ENCODE measurements around the gene DNAH9. TPM values are rescaled to one million over a fixed set of nuclear protein-coding genes. Genes with fewer than 3 reads are reported as not detected.

The DNAH9 gene
- polyA plus RNA-seq, 1 donor from 2014 or later, result 2.0 TPM

GRCh38 chr17:11986179-11986941, 388.1 kb downstream of the DNAH9 start:
- H3K4me2 ChIP-seq (ENCODE audit: low read length), result no peak overlapping the region

GRCh38 chr17:11986942-11987329, 388.7 kb downstream of the DNAH9 start:
- H2AFZ ChIP-seq (ENCODE audit: low read depth, low read length), result no peak overlapping the region
- H3F3A ChIP-seq (ENCODE audit: insufficient read depth, low read length, poor library complexity, severe bottlenecking), result no peaks in the 10 kb centered on the region
- H3K27me3 ChIP-seq (ENCODE audit: insufficient read depth, low read depth, low read length), result no peaks in the 10 kb centered on the region
- no peaks in the 10 kb centered on the region for H3K79me2 ChIP-seq (replicated peaks; ENCODE audit: insufficient read depth, low read length)
- no peaks in the 10 kb centered on the region for H3K36me3 ChIP-seq (ENCODE audit: insufficient read depth, low read length)
- H3K27ac ChIP-seq (ENCODE audit: low read length), result no peak overlapping the region
- TF ChIP-seq CTCF (IDR thresholded peaks at IDR 0.05; ENCODE audit: poor library complexity, severe bottlenecking) (peak; percentile 81), SMC3 (conservative IDR thresholded peaks at IDR 0.05; ENCODE audit: poor library complexity) (peak; percentile 87), EZH2 (IDR thresholded peaks at IDR 0.05; ENCODE audit: borderline replicate concordance, insufficient read depth, low read length, poor library complexity, severe bottlenecking) (no peak), EP300 (conservative IDR thresholded peaks at IDR 0.05; ENCODE audit: poor library complexity, severe bottlenecking) (no peak), MXI1 (conservative IDR thresholded peaks at IDR 0.05; ENCODE audit: poor library complexity, severe bottlenecking) (no peak), REST (IDR thresholded peaks at IDR 0.05; ENCODE audit: borderline replicate concordance) (no peak), POLR2AphosphoS5 (IDR thresholded peaks at IDR 0.05) (no peak), TAF1 (IDR thresholded peaks at IDR 0.05; ENCODE audit: low read depth) (no peak), RAD21 (conservative IDR thresholded peaks at IDR 0.05) (peak; percentile 86)
- no peak overlapping the region for H3K4me3 ChIP-seq (ENCODE audit: low read length)
- no peaks in the 10 kb centered on the region for H3K9me3 ChIP-seq (ENCODE audit: low read length)
- H3K9me2 ChIP-seq (ENCODE audit: insufficient read depth, low read length), result no peaks in the 10 kb centered on the region
- H3K9ac ChIP-seq (ENCODE audit: low read length), result no peak overlapping the region
- no peaks in the 10 kb centered on the region for H4K20me1 ChIP-seq (ENCODE audit: insufficient read depth)
- no peak overlapping the region for H3K4me2 ChIP-seq (ENCODE audit: low read length)

More at GRCh38 chr17:11986179-11986941, 388.1 kb downstream of the DNAH9 start:
- Histone ChIP-seq H3K9me2 (ENCODE audit: insufficient read depth, low read length) (no peaks in the 10 kb centered on the region), H3K9me3 (ENCODE audit: low read length) (no peaks in the 10 kb centered on the region), H3K4me3 (ENCODE audit: low read length) (no peak overlapping the region), H3K9ac (ENCODE audit: low read length) (no peak overlapping the region), H3K27ac (ENCODE audit: low read length) (no peak overlapping the region), H3K36me3 (ENCODE audit: insufficient read depth, low read length) (no peaks in the 10 kb centered on the region), H3K79me2 (replicated peaks; ENCODE audit: insufficient read depth, low read length) (no peaks in the 10 kb centered on the region), H2AFZ (ENCODE audit: low read depth, low read length) (no peak overlapping the region), H4K20me1 (ENCODE audit: insufficient read depth) (no peaks in the 10 kb centered on the region), H3F3A (ENCODE audit: insufficient read depth, low read length, poor library complexity, severe bottlenecking) (no peaks in the 10 kb centered on the region), H3K27me3 (ENCODE audit: insufficient read depth, low read depth, low read length) (no peaks in the 10 kb centered on the region)
- TF ChIP-seq SMC3 (conservative IDR thresholded peaks at IDR 0.05; ENCODE audit: poor library complexity) (no peak), EP300 (conservative IDR thresholded peaks at IDR 0.05; ENCODE audit: poor library complexity, severe bottlenecking) (no peak), REST (IDR thresholded peaks at IDR 0.05; ENCODE audit: borderline replicate concordance) (no peak), MXI1 (conservative IDR thresholded peaks at IDR 0.05; ENCODE audit: poor library complexity, severe bottlenecking) (no peak), TAF1 (IDR thresholded peaks at IDR 0.05; ENCODE audit: low read depth) (no peak), POLR2AphosphoS5 (IDR thresholded peaks at IDR 0.05) (no peak), RAD21 (conservative IDR thresholded peaks at IDR 0.05) (no peak), EZH2 (IDR thresholded peaks at IDR 0.05; ENCODE audit: borderline replicate concordance, insufficient read depth, low read length, poor library complexity, severe bottlenecking) (no peak)

Measured in neural cell (in vitro differentiated cells).